Panc1 (cell line): Measurements from ENCODE around the gene LRRC61. TPM values are rescaled to one million over a fixed set of nuclear protein-coding genes. Genes with fewer than 3 reads are reported as not detected.
A peak's percentile ranks its signal among the peaks of the same experiment; 100 is the strongest.

ENCODE experiments used
- ATAC-seq: fragments of 200-7000 bp; cut with Tn5 transposase; 2 replicates; pipeline ENCODE4 v1.9.1; 2020; ENCODE audit warnings: mild to moderate bottlenecking, moderate library complexity
- BruUV-seq: library from RNA; stranded (reverse); fragments of 400-500 nt; replicated peaks from 2 replicates; lab custom pipeline; 2021; lab: Mats Ljungman, UMichigan
- CTCF ChIA-PET: fragments of 300-600 bp; sonication (Branson Sonifier 250); formaldehyde crosslinking; loops from one replicate; lab custom pipeline; 2022; ENCODE audit warnings: antibody characterized with exemption; lab: Charles Lee
- POLR2A ChIA-PET: fragments of 300-600 bp; sonication (Branson Sonifier 250); formaldehyde crosslinking; loops from one replicate; lab custom pipeline; 2022; ENCODE audit warnings: antibody characterized with exemption; lab: Charles Lee
- DNase-seq: peaks from one replicate; pipeline ENCODE4 v3.0.0-alpha.2; 2010; ENCODE audit warnings: low read depth, low spot score
- H3K27ac ChIP-seq: 2 replicates; pipeline ENCODE4 v1.5.1; 2011; ENCODE audit warnings: mild to moderate bottlenecking, low read length, inconsistent platforms
- H3K27me3 ChIP-seq: fragments of 200-500 bp; sonication (Bioruptor generic); 2 replicates; pipeline ENCODE4 v1.6.0; 2014; ENCODE audit warnings: low read length, inconsistent platforms; ENCODE audit not compliant: control insufficient read depth, insufficient read depth
- H3K36me3 ChIP-seq: fragments of 200-500 bp; sonication (Bioruptor generic); 2 replicates; pipeline ENCODE4 v1.5.1; 2014; ENCODE audit warnings: inconsistent platforms, mild to moderate bottlenecking, low read length, moderate library complexity; ENCODE audit not compliant: control insufficient read depth, insufficient read depth
- H3K4me1 ChIP-seq: 2 replicates; pipeline ENCODE4 v1.5.1; 2011; ENCODE audit warnings: inconsistent platforms, mild to moderate bottlenecking, low read length, moderate library complexity; ENCODE audit not compliant: control insufficient read depth, insufficient read depth
- H3K4me3 ChIP-seq, 2 experiments: 2 replicates each; pipeline ENCODE4 v1.5.1; 2011 to 2012; ENCODE audit warnings: low read depth in 2 of 2, low read length in 2 of 2, mild to moderate bottlenecking in 2 of 2, inconsistent platforms in 1 of 2, moderate library complexity in 1 of 2
- H3K9me3 ChIP-seq: fragments of 200-500 bp; sonication (Bioruptor generic); 2 replicates; pipeline ENCODE4 v1.5.1; 2014; ENCODE audit warnings: low read depth, mild to moderate bottlenecking, inconsistent platforms, low read length, moderate library complexity; ENCODE audit not compliant: control insufficient read depth, insufficient read depth
- CTCF ChIP-seq: fragments of 450-650 bp; IDR thresholded peaks from 2 replicates; pipeline ENCODE4 v1.5.1; 2017; ENCODE audit warnings: mild to moderate bottlenecking
- POLR2AphosphoS5 ChIP-seq: IDR thresholded peaks from 2 replicates; pipeline ENCODE4 v1.6.1; 2012; ENCODE audit warnings: mild to moderate bottlenecking, low read depth, low read length, moderate library complexity
- REST ChIP-seq, 2 experiments: IDR thresholded peaks; 2 replicates each; pipeline ENCODE4 v1.6.1; 2011 to 2012; ENCODE audit warnings: low read depth in 2 of 2, control low read depth in 1 of 2, low read length in 1 of 2, mild to moderate bottlenecking in 1 of 2, moderate library complexity in 1 of 2; ENCODE audit not compliant: insufficient read depth in 1 of 2
- SIN3A ChIP-seq: IDR thresholded peaks from 2 replicates; pipeline ENCODE4 v1.6.1; 2012; ENCODE audit warnings: low read depth, mild to moderate bottlenecking, low read length, moderate library complexity, borderline replicate concordance; ENCODE audit not compliant: insufficient read depth
- TCF7L2 ChIP-seq: IDR thresholded peaks from 2 replicates; pipeline ENCODE4 v1.6.1; 2011; ENCODE audit warnings: mild to moderate bottlenecking, low read depth, low read length, inconsistent platforms
- in situ Hi-C: cut with HindIII; loops from 2 replicates; pipeline ENCODE4 v1.10.0; 2016; ENCODE audit warnings: low sequenced_read_pairs, low pct_unique_long_range_greater_than_20kb
- intact Hi-C: fragments of 100-400 bp; cut with micrococcal nuclease; formaldehyde crosslinking; loops from one replicate; pipeline ENCODE4 v1.10.0; 2022; ENCODE audit not compliant: unreplicated experiment
- total RNA-seq: library from RNA; stranded (reverse); gene quantifications from one replicate; pipeline ENCODE4 v1.2.1, GENCODE V29; 2021; ENCODE audit not compliant: unreplicated experiment

The LRRC61 gene
- total RNA-seq, 1 experiment from 2014 or later = 13.8 TPM

GRCh38 chr7:150359622-150360362 lies 36.6 kb downstream of the LRRC61 start:
- no peaks in the 10 kb centered on the region for H3K27me3 ChIP-seq
- BruUV-seq = no TSS peak
- H3K36me3 ChIP-seq = no peaks in the 10 kb centered on the region
- peaks cover 28% of the 10 kb centered on the region for H3K4me1 ChIP-seq
- no peaks in the 10 kb centered on the region for H3K9me3 ChIP-seq
- no peak overlapping the region for H3K4me3 ChIP-seq
- POLR2A ChIA-PET = no interaction called here
- in situ Hi-C loops = no loop called here
- intact Hi-C loops = no loop called here
- CTCF ChIA-PET = no interaction called here
- TF ChIP-seq SIN3A (no peak), TCF7L2 (no peak), CTCF (no peak), POLR2AphosphoS5 (no peak), REST (IDR thresholded peaks at IDR 0.05; ENCODE audit: insufficient read depth in 1 of 2, low read depth in 2 of 2, low read length in 1 of 2) (no peak)
- H3K27ac ChIP-seq = peak overlapping the region; percentile 24; the same call in 1 of the 2 replicates
- no peak for DNase-seq
- ATAC-seq = no peak

GRCh38 chr7:150360363-150361058 lies 37.4 kb downstream of the LRRC61 start:
- no TSS peak for BruUV-seq
- CTCF ChIA-PET = no interaction called here

More at GRCh38 chr7:150360363-150361058, 37.4 kb downstream of the LRRC61 start:
- in situ Hi-C loops (no loop called here), intact Hi-C loops (no loop called here)
- ATAC-seq (no peak), DNase-seq (no peak)
- H3K36me3 ChIP-seq = no peaks in the 10 kb centered on the region
- H3K27ac ChIP-seq = no peak overlapping the region; the same call in 1 of the 2 replicates
- H3K27me3 ChIP-seq = no peaks in the 10 kb centered on the region
- TF ChIP-seq TCF7L2 = no peak
- no peak for TF ChIP-seq REST (IDR thresholded peaks at IDR 0.05; ENCODE audit: insufficient read depth in 1 of 2, low read depth in 2 of 2, low read length in 1 of 2)
- no peak for TF ChIP-seq CTCF
- no peak for TF ChIP-seq POLR2AphosphoS5
- TF ChIP-seq SIN3A = no peak
- POLR2A ChIA-PET = no interaction called here
- H3K4me3 ChIP-seq = no peak overlapping the region
- H3K4me1 ChIP-seq = peaks cover 26% of the 10 kb centered on the region
- H3K9me3 ChIP-seq = no peaks in the 10 kb centered on the region
